GM12892 (cell line): Measurements from ENCODE around the gene PCDHA8.

Source experiments
- POLR2A ChIP-seq: IDR thresholded peaks from 2 replicates; pipeline ENCODE4 v1.6.1; 2011; ENCODE audit warnings: low read depth, low read length, control low read depth
- POLR2AphosphoS5 ChIP-seq: IDR thresholded peaks from 2 replicates; pipeline ENCODE4 v1.6.1; 2011; ENCODE audit warnings: low read depth, low read length, control low read depth
- TAF1 ChIP-seq: IDR thresholded peaks from 2 replicates; pipeline ENCODE4 v1.6.1; 2011; ENCODE audit warnings: low read depth, mild to moderate bottlenecking, control low read depth, low read length, borderline replicate concordance

DNA sequence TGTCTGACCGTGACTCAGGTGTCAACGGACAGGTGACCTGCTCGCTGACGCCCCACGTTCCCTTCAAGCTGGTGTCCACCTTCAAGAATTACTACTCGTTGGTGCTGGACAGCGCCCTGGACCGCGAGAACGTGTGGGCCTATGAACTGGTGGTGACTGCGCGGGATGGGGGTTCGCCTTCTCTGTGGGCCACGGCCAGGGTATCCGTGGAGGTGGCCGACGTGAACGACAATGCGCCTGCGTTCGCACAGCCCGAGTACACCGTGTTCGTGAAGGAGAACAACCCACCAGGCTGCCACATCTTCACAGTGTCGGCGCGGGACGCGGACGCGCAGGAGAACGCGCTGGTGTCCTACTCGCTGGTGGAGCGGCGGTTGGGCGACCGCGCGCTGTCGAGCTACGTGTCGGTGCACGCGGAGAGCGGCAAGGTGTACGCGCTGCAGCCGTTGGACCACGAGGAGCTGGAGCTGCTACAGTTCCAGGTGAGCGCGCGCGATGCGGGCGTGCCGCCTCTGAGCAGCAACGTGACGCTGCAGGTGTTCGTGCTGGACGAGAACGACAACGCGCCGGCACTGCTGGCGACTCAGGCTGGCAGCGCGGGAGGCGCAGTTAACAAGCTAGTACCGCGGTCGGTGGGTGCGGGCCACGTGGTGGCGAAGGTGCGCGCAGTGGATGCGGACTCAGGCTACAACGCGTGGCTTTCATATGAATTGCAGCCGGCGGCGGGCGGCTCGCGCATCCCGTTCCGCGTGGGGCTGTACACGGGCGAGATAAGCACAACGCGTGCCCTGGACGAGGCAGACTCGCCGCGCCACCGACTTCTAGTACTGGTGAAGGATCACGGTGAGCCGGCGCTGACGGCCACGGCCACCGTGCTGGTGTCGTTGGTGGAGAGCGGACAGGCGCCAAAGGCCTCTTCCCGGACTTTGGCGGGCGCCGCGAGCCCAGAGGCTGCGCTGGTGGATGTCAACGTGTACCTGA is 29.5 kb downstream of the PCDHA8 start:
- TF ChIP-seq POLR2A, result no peak
- no peak for TF ChIP-seq POLR2AphosphoS5
- no peak for TF ChIP-seq TAF1
